ENCODE measurements around the gene ZFAND3.

DNA sequence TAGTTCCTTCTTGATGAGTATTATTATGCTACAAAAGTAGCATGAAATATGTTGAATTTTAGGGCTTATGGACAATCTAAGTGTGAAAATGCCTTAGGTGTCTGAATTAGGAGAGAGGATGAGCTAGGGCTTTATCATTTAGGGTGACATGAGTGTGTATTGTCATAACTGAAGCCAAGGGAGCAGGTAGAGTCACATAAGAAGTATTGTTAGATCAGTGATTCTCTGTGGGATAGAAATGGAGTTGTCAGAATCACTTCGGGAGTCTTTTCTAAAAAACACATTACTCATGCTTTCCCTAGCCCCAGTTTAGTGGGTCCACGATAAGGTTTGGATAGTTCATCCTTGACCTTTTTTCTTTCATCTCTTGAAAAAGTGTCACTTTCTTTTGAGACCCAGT, 16.4 kb downstream of the ZFAND3 start:
- TF ChIP-seq, protein P1, sequence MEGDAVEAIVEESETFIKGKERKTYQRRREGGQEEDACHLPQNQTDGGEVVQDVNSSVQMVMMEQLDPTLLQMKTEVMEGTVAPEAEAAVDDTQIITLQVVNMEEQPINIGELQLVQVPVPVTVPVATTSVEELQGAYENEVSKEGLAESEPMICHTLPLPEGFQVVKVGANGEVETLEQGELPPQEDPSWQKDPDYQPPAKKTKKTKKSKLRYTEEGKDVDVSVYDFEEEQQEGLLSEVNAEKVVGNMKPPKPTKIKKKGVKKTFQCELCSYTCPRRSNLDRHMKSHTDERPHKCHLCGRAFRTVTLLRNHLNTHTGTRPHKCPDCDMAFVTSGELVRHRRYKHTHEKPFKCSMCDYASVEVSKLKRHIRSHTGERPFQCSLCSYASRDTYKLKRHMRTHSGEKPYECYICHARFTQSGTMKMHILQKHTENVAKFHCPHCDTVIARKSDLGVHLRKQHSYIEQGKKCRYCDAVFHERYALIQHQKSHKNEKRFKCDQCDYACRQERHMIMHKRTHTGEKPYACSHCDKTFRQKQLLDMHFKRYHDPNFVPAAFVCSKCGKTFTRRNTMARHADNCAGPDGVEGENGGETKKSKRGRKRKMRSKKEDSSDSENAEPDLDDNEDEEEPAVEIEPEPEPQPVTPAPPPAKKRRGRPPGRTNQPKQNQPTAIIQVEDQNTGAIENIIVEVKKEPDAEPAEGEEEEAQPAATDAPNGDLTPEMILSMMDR (IDR thresholded peaks at IDR 0.05; ENCODE audit: poor library complexity, severe bottlenecking): no peak
- TF ChIP-seq EP300 (conservative IDR thresholded peaks at IDR 0.05; ENCODE audit: poor library complexity, severe bottlenecking) (no peak), EZH2 (IDR thresholded peaks at IDR 0.05; ENCODE audit: borderline replicate concordance, insufficient read depth, low read length, poor library complexity, severe bottlenecking) (no peak), POLR2AphosphoS5 (IDR thresholded peaks at IDR 0.05) (no peak), SMC3 (conservative IDR thresholded peaks at IDR 0.05; ENCODE audit: poor library complexity) (no peak), TAF1 (IDR thresholded peaks at IDR 0.05; ENCODE audit: low read depth) (no peak), RAD21 (conservative IDR thresholded peaks at IDR 0.05) (no peak), REST (IDR thresholded peaks at IDR 0.05; ENCODE audit: borderline replicate concordance) (no peak)

Data from neural cell (in vitro differentiated cells).